ELF-1 (cell line): ENCODE measurements around the gene PGAM2.
A peak's percentile ranks its signal among the peaks of the same experiment; 100 is the strongest.

Source experiments
- DNase-seq: peaks from one replicate; pipeline ENCODE4 v3.0.0-alpha.2; 2016; ENCODE audit warnings: low read depth, low spot score

The PGAM2 gene

GRCh38 chr7:44065431-44066110, at the start of gene PGAM2:
Gene PGAM2, minus strand, starts transcription at chr7:44065567. Its CDS starts 38 bp downstream, at chr7:44065529.
- peak; percentile 82 for DNase-seq

- no peak for DNase-seq
Observed at GRCh38 chr7:44114586-44115310, 49.4 kb upstream of the PGAM2 start.

GRCh38 chr7:44113764-44114354, 48.5 kb upstream of the PGAM2 start:
- no peak for DNase-seq

GRCh38 chr7:44112997-44113763, 47.8 kb upstream of the PGAM2 start:
- peak; percentile 40 for DNase-seq

GRCh38 chr7:44112231-44112996, 47.0 kb upstream of the PGAM2 start:
- DNase-seq = peak; percentile 41

- DNase-seq = no peak
Observed at GRCh38 chr7:44111761-44112160, 46.4 kb upstream of the PGAM2 start.

GRCh38 chr7:44110719-44111635, 45.6 kb upstream of the PGAM2 start:
- DNase-seq = no peak

- DNase-seq = no peak
Observed at GRCh38 chr7:44109991-44110390, 44.6 kb upstream of the PGAM2 start.

- no peak for DNase-seq
Observed at GRCh38 chr7:44108768-44109750, 43.7 kb upstream of the PGAM2 start.

- DNase-seq = no peak
Observed at GRCh38 chr7:44107961-44108767, 42.8 kb upstream of the PGAM2 start.

GRCh38 chr7:44107116-44107960, 42.0 kb upstream of the PGAM2 start:
- no peak for DNase-seq

GRCh38 chr7:44106311-44107065, 41.1 kb upstream of the PGAM2 start:
- no peak for DNase-seq

GRCh38 chr7:44105832-44106231, 40.5 kb upstream of the PGAM2 start:
- no peak for DNase-seq

GRCh38 chr7:44104860-44105771, 39.7 kb upstream of the PGAM2 start:
- DNase-seq = peak; percentile 52
